ENCODE results near the gene ADAMTS14. TPM values are rescaled to one million over a fixed set of nuclear protein-coding genes. Genes with fewer than 3 reads are reported as not detected.

Gene ADAMTS14
- total RNA-seq, 1 donor from 2014 or later = 1.4 TPM

DNA sequence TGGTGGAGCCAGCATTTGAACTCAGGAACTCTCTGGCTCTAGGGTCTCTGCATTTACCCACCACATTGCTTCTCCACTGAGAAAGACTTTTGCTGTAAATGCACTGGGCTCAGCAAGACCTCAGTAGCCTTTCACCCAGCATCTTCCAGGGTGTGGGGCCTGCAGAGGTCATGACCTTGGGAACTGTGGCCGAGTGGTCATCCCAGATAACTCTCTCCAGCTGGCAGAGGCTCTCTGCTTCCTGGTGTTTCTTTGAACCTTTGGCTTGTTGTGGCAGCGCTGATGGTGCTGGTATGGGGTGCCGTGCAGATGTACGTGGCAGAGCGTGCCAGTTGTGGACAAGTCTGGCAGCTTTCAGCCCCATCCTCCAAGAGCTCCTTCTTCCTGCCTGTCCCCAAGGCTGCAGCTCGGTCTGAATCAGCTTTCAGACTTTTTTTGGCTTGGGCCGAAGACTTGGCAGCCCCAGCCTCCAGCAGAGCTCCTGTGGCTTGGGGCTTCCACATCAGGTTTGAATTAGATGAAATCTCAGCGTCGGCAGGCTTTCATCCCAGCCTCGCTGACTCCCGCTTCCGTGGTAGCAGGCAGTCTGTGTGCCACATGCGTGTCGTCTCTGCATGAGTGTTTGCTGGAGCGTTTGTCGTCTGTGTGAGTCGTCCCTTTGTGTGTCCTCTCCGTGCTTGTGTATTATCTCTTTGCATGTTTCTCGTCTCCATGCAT, 21.5 kb downstream of the ADAMTS14 start:
- Mint-ChIP-seq H3K36me3 (no peaks in the 10 kb centered on the region), H3K27ac (no peak overlapping the region), H3K9me3 (no peaks in the 10 kb centered on the region), H3K4me3 (no peak overlapping the region), H3K27me3 (peaks cover 9% of the 10 kb centered on the region), H3K4me1 (ENCODE audit: unreplicated experiment) (peaks cover 4% of the 10 kb centered on the region)
- no peak for TF ChIP-seq CTCF (conservative IDR thresholded peaks at IDR 0.05)
- DNase-seq (ENCODE audit: extremely low spot score, unreplicated experiment) = no peak

- no peak overlapping the region for H3K4me3 Mint-ChIP-seq
- DNase-seq (ENCODE audit: extremely low spot score, unreplicated experiment) = no peak
- peaks cover 9% of the 10 kb centered on the region for H3K27me3 Mint-ChIP-seq
- peaks cover 8% of the 10 kb centered on the region for H3K4me1 Mint-ChIP-seq (ENCODE audit: unreplicated experiment)
- no peak overlapping the region for H3K27ac Mint-ChIP-seq
- no peaks in the 10 kb centered on the region for H3K9me3 Mint-ChIP-seq
- TF ChIP-seq CTCF (conservative IDR thresholded peaks at IDR 0.05) = no peak
- no peaks in the 10 kb centered on the region for H3K36me3 Mint-ChIP-seq
Observed at GRCh38 chr10:70694418-70695141, 22.3 kb downstream of the ADAMTS14 start.

- H3K9me3 Mint-ChIP-seq = no peaks in the 10 kb centered on the region
- H3K27ac Mint-ChIP-seq = no peak overlapping the region
- peaks cover 9% of the 10 kb centered on the region for H3K27me3 Mint-ChIP-seq
- H3K4me3 Mint-ChIP-seq = no peak overlapping the region
- H3K4me1 Mint-ChIP-seq (ENCODE audit: unreplicated experiment) = peaks cover 11% of the 10 kb centered on the region
- TF ChIP-seq CTCF (conservative IDR thresholded peaks at IDR 0.05) = no peak
- H3K36me3 Mint-ChIP-seq = no peaks in the 10 kb centered on the region
- DNase-seq (ENCODE audit: extremely low spot score, unreplicated experiment) = no peak
Observed at GRCh38 chr10:70695241-70696030, 23.1 kb downstream of the ADAMTS14 start.

- Mint-ChIP-seq H3K4me3 (no peak overlapping the region), H3K36me3 (no peaks in the 10 kb centered on the region), H3K27ac (no peak overlapping the region), H3K4me1 (ENCODE audit: unreplicated experiment) (peaks cover 7% of the 10 kb centered on the region), H3K27me3 (no peaks in the 10 kb centered on the region), H3K9me3 (no peaks in the 10 kb centered on the region)
- no peak for DNase-seq (ENCODE audit: extremely low spot score, unreplicated experiment)
- no peak for TF ChIP-seq CTCF (conservative IDR thresholded peaks at IDR 0.05)
Observed at GRCh38 chr10:70698211-70698610, 25.9 kb downstream of the ADAMTS14 start.

- H3K4me3 Mint-ChIP-seq = no peak overlapping the region
- H3K4me1 Mint-ChIP-seq (ENCODE audit: unreplicated experiment) = peaks cover 7% of the 10 kb centered on the region
- TF ChIP-seq CTCF (conservative IDR thresholded peaks at IDR 0.05) = no peak
- no peaks in the 10 kb centered on the region for H3K36me3 Mint-ChIP-seq
- H3K27ac Mint-ChIP-seq = no peak overlapping the region
- H3K27me3 Mint-ChIP-seq = no peaks in the 10 kb centered on the region
- DNase-seq (ENCODE audit: extremely low spot score, unreplicated experiment) = no peak
- no peaks in the 10 kb centered on the region for H3K9me3 Mint-ChIP-seq
Observed at GRCh38 chr10:70699063-70699658, 26.9 kb downstream of the ADAMTS14 start.
